K562 treated with DMSO at 1 percent for 12 hours (cell line): ENCODE results near the gene GULP1. TPM values are rescaled to one million over a fixed set of nuclear protein-coding genes. Genes with fewer than 3 reads are reported as not detected.

ENCODE experiments used
- total RNA-seq: library from RNA; unstranded; fragments of 300-600 nt; gene quantifications from 2 replicates; pipeline ENCODE4 v1.2.3, GENCODE V29; 2022; ENCODE audit not compliant: insufficient read depth

Gene GULP1, protein sequence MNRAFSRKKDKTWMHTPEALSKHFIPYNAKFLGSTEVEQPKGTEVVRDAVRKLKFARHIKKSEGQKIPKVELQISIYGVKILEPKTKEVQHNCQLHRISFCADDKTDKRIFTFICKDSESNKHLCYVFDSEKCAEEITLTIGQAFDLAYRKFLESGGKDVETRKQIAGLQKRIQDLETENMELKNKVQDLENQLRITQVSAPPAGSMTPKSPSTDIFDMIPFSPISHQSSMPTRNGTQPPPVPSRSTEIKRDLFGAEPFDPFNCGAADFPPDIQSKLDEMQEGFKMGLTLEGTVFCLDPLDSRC
- 4.7 and 16.4 TPM in 2 replicates for total RNA-seq

GRCh38 chr2:188291617-188292347 lies at the start of gene GULP1:
GULP1 (plus strand) TSS chr2:188291874; CDS start chr2:188477703, 185,829 bp downstream.

